ENCODE data around the gene MEGF11.

DNA sequence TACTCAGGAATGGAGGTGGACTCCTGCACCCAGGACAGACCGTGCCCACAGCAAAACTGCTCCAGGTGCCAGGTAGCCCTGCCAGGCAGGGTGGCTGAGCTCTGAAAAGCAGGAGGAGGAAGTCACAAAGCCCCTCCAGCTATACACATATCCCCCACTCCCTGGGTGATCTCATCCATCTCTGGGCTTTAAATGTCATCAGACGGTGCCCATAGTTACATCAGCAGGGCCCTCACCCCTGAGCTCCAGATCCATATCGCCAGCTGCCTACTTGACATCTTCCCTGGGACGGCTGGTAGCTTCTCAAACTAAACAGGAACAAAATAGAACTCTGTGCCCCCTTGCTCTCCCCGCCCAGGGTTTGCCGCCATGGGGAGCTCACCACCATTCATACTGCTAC, 87.7 kb downstream of the MEGF11 start:
- TF ChIP-seq, protein P1, sequence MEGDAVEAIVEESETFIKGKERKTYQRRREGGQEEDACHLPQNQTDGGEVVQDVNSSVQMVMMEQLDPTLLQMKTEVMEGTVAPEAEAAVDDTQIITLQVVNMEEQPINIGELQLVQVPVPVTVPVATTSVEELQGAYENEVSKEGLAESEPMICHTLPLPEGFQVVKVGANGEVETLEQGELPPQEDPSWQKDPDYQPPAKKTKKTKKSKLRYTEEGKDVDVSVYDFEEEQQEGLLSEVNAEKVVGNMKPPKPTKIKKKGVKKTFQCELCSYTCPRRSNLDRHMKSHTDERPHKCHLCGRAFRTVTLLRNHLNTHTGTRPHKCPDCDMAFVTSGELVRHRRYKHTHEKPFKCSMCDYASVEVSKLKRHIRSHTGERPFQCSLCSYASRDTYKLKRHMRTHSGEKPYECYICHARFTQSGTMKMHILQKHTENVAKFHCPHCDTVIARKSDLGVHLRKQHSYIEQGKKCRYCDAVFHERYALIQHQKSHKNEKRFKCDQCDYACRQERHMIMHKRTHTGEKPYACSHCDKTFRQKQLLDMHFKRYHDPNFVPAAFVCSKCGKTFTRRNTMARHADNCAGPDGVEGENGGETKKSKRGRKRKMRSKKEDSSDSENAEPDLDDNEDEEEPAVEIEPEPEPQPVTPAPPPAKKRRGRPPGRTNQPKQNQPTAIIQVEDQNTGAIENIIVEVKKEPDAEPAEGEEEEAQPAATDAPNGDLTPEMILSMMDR (IDR thresholded peaks at IDR 0.05), result no peak
- no peak for TF ChIP-seq POLR2A (IDR thresholded peaks at IDR 0.05)

Data from right lobe of liver (tissue), 4 donors.